Panc1 (cell line): ENCODE measurements around the gene USP32. TPM values are rescaled to one million over a fixed set of nuclear protein-coding genes. Genes with fewer than 3 reads are reported as not detected.
"Not testable (repeated sequence)": the region's sequence is repeated elsewhere in the genome, so short reads cannot be mapped to it uniquely, and the experiment has no call there.

Experiments used
- ATAC-seq: fragments of 200-7000 bp; cut with Tn5 transposase; 2 replicates; pipeline ENCODE4 v1.9.1; 2020; ENCODE audit warnings: mild to moderate bottlenecking, moderate library complexity
- BruUV-seq: library from RNA; stranded (reverse); fragments of 400-500 nt; replicated peaks from 2 replicates; lab custom pipeline; 2021; lab: Mats Ljungman, UMichigan
- CTCF ChIA-PET: fragments of 300-600 bp; sonication (Branson Sonifier 250); formaldehyde crosslinking; loops from one replicate; lab custom pipeline; 2022; ENCODE audit warnings: antibody characterized with exemption; lab: Charles Lee
- POLR2A ChIA-PET: fragments of 300-600 bp; sonication (Branson Sonifier 250); formaldehyde crosslinking; loops from one replicate; lab custom pipeline; 2022; ENCODE audit warnings: antibody characterized with exemption; lab: Charles Lee
- DNase-seq: peaks from one replicate; pipeline ENCODE4 v3.0.0-alpha.2; 2010; ENCODE audit warnings: low read depth, low spot score
- H3K27ac ChIP-seq: 2 replicates; pipeline ENCODE4 v1.5.1; 2011; ENCODE audit warnings: mild to moderate bottlenecking, low read length, inconsistent platforms
- H3K27me3 ChIP-seq: fragments of 200-500 bp; sonication (Bioruptor generic); 2 replicates; pipeline ENCODE4 v1.6.0; 2014; ENCODE audit warnings: low read length, inconsistent platforms; ENCODE audit not compliant: control insufficient read depth, insufficient read depth
- H3K36me3 ChIP-seq: fragments of 200-500 bp; sonication (Bioruptor generic); 2 replicates; pipeline ENCODE4 v1.5.1; 2014; ENCODE audit warnings: inconsistent platforms, mild to moderate bottlenecking, low read length, moderate library complexity; ENCODE audit not compliant: control insufficient read depth, insufficient read depth
- H3K4me1 ChIP-seq: 2 replicates; pipeline ENCODE4 v1.5.1; 2011; ENCODE audit warnings: inconsistent platforms, mild to moderate bottlenecking, low read length, moderate library complexity; ENCODE audit not compliant: control insufficient read depth, insufficient read depth
- H3K4me3 ChIP-seq, 2 experiments: 2 replicates each; pipeline ENCODE4 v1.5.1; 2011 to 2012; ENCODE audit warnings: low read depth in 2 of 2, low read length in 2 of 2, mild to moderate bottlenecking in 2 of 2, inconsistent platforms in 1 of 2, moderate library complexity in 1 of 2
- H3K9me3 ChIP-seq: fragments of 200-500 bp; sonication (Bioruptor generic); 2 replicates; pipeline ENCODE4 v1.5.1; 2014; ENCODE audit warnings: low read depth, mild to moderate bottlenecking, inconsistent platforms, low read length, moderate library complexity; ENCODE audit not compliant: control insufficient read depth, insufficient read depth
- in situ Hi-C: cut with HindIII; loops from 2 replicates; pipeline ENCODE4 v1.10.0; 2016; ENCODE audit warnings: low sequenced_read_pairs, low pct_unique_long_range_greater_than_20kb
- intact Hi-C: fragments of 100-400 bp; cut with micrococcal nuclease; formaldehyde crosslinking; loops from one replicate; pipeline ENCODE4 v1.10.0; 2022; ENCODE audit not compliant: unreplicated experiment
- total RNA-seq: library from RNA; stranded (reverse); gene quantifications from one replicate; pipeline ENCODE4 v1.2.1, GENCODE V29; 2021; ENCODE audit not compliant: unreplicated experiment

USP32 gene
- total RNA-seq, 1 experiment from 2014 or later = 45.5 TPM

GRCh38 chr17:60211282-60211681 lies 180.7 kb downstream of the USP32 start:
- BruUV-seq, in situ Hi-C loops, ATAC-seq, H3K27me3 ChIP-seq, H3K27ac ChIP-seq, H3K9me3 ChIP-seq, H3K36me3 ChIP-seq, intact Hi-C loops, CTCF ChIA-PET, H3K4me3 ChIP-seq, DNase-seq, H3K4me1 ChIP-seq, POLR2A ChIA-PET: not testable (repeated sequence)

GRCh38 chr17:60208302-60208701 lies 183.6 kb downstream of the USP32 start:
- ATAC-seq, intact Hi-C loops, in situ Hi-C loops, H3K4me3 ChIP-seq, H3K27ac ChIP-seq, H3K9me3 ChIP-seq, H3K36me3 ChIP-seq, H3K27me3 ChIP-seq, DNase-seq, H3K4me1 ChIP-seq, CTCF ChIA-PET, POLR2A ChIA-PET, BruUV-seq: not testable (repeated sequence)

GRCh38 chr17:60205782-60206181 lies 186.2 kb downstream of the USP32 start:
- in situ Hi-C loops, H3K27me3 ChIP-seq, BruUV-seq, H3K36me3 ChIP-seq, H3K4me1 ChIP-seq, H3K9me3 ChIP-seq, DNase-seq, ATAC-seq, intact Hi-C loops, CTCF ChIA-PET, POLR2A ChIA-PET, H3K27ac ChIP-seq, H3K4me3 ChIP-seq: not testable (repeated sequence)

- intact Hi-C loops, in situ Hi-C loops, H3K4me3 ChIP-seq, POLR2A ChIA-PET, CTCF ChIA-PET, H3K4me1 ChIP-seq, H3K27ac ChIP-seq, BruUV-seq, H3K36me3 ChIP-seq, H3K9me3 ChIP-seq, ATAC-seq, DNase-seq, H3K27me3 ChIP-seq: not testable (repeated sequence)
Measured at GRCh38 chr17:60198630-60199029, 193.3 kb downstream of the USP32 start.

GRCh38 chr17:60194141-60194540 lies 197.8 kb downstream of the USP32 start:
- H3K4me3 ChIP-seq, DNase-seq, H3K27me3 ChIP-seq, H3K9me3 ChIP-seq, intact Hi-C loops, CTCF ChIA-PET, POLR2A ChIA-PET, H3K4me1 ChIP-seq, BruUV-seq, H3K27ac ChIP-seq, in situ Hi-C loops, ATAC-seq, H3K36me3 ChIP-seq: not testable (repeated sequence)
